ELF-1 (cell line): ENCODE measurements around the gene SYT12.
A peak's percentile ranks its signal among the peaks of the same experiment; 100 is the strongest.

Experiments used
- DNase-seq: peaks from one replicate; pipeline ENCODE4 v3.0.0-alpha.2; 2016; ENCODE audit warnings: low read depth, low spot score

SYT12 gene

DNA sequence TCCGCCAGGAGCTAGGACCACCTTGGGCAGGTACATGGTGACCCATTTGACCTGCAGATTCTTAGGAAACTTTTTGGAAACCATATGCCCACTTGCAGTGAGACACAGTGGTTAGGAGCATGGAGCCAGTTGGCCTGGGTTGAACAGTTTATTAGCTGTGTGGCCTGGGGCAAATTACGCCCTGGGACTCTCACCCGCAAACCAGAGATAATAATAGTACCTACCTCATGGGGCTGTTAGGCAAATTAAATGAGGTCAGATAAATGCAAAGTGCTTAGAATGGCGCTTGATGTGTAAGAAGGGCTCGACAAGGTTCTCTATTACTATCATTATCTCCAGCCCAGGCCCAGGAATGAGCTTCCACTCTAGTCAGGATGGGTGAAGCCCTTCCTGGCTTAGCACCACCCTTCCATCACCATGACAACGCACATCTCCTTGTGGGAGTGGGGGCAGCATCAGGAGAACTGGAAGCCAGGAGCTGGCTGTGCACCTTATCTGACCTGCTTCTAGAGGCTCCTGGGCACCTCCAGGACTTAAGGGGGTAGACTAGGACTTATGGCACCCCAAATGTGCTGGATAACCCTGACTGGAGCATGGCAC lies 5.1 kb downstream of the SYT12 start:
- peak; percentile 59 for DNase-seq

DNA sequence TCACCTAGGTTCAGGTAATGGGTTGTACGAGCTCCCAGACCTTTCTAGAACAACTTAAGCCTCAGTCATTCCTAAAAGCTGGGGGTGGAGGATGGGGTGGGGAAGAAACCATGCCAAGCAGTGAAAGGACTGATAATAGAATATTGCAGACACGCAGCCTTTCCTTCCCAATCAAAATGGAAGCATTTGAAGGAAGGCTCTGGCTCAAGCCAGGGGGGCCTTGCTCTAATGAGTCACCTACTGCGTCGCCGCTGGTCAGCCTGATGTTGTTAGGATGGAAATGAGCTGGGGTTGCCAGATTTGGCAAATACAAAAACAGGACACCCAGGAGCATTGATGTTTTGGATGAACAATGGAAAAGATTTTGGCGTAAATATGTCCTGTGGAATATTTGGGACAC lies 6.2 kb downstream of the SYT12 start:
- no peak for DNase-seq

DNA sequence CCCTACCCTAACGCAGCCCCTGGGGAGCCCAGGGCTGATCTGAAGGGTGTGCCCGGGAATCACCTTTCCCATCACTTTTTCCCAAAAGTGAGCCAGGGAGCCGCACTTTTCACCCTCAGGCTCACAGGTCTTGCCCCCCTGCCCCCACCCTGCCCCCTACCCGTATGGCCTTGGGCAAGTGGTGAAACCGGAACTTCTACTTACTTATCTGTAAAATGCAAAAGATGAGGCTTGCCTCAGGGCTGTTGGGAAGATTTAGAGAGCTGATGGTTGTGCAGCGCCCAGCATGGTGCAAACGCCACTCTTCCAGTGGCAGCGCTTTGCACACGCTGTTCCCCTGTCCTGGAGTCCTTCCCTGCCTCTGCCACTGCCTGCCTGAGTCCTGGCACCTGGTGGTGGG lies 8.0 kb downstream of the SYT12 start:
- DNase-seq = peak; percentile 88

DNA sequence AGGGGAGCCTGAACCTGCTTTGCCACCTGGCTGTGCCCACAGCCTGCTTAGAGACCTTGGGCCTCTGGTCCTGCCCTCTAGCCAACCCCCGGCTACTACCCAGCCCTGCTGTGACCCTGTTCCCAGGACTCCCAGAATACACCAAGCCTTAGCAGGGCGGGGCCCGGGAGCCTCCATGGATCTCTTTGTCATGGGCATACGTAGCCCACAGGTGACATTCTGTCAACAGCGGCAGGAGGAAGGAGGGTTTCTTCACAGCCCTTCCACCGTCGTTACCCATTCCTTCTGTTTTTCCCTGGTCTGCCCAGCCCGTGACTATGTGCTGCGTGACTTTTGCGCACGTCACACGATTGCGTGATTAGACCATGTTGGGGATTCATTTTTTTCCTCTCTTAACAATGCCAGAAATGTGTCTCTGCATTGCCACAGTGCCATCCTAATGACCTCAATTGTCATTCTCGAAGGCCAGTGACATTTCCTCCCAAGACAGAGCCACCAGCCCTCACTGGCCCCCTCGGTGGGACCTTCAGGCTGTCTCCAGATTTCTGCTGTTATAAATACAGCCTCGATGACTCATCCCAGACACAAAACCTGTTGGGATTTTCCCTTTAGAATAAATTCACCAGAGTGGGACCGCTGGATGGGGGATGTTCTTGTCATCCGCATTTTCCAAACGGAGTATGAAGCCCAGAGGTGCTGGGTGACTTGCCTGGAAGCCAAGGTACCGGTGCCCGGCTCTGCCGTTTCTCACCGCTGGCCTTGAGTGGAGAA lies 9.0 kb downstream of the SYT12 start:
- peak; percentile 77 for DNase-seq

DNA sequence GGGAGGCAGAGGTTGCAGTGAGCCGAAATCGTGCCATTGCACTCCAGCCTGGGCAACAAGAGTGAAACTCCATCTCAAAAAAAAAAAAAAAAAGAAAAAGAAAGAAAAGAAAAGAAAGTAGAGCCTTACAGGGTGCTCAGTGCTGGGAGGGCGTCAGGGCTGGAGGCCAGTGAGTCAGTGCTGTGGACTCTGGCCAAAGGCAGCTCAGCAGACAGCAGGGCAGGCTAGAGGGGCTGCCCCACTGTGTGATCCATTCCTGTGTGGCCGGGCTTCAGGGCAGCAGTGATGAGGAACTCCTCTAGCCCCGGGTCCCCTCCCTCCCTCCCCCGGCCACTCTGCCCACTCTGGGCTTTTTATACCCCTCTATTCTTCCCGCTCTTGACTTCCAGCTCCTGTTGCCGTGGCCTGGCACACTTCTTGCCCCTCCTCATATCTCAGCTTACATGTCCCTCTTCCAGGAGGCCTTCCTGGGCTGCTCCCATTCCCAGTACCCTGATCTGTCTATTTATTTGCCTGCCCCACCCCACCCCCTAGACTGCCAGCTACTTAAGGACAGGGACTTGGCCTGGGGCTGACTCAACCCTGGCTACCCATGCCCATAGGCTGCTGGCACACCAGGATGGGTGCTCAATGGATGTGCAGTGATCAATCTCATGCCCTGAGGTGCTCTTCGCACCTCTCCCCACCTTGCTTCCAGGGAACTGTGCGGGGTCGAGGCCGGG lies 10.1 kb downstream of the SYT12 start:
- DNase-seq = no peak

DNA sequence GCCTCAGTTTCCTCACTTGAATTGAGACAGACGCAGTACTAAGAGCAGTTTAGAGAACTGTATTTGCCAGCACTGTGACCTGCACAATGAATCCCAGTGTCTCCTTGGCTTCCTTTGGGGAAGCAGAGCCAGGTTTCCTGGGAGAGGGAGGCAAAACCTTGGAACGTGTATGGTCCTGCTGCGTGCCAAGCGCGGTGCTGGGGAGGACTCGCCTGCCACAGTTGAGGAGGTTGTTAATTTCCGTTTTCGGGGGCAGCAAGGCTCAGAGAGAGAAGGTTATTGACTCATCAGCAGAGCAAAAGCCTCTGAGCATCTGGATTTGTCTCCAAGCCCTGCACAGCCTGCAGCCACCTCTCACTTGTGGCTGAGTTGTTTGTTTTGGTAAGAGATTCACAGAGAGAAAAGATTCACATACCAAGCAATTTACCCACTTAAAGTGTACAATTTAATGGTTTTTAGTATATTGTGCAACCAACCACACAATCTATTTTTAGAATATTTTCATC lies 10.8 kb downstream of the SYT12 start:
- no peak for DNase-seq

DNA sequence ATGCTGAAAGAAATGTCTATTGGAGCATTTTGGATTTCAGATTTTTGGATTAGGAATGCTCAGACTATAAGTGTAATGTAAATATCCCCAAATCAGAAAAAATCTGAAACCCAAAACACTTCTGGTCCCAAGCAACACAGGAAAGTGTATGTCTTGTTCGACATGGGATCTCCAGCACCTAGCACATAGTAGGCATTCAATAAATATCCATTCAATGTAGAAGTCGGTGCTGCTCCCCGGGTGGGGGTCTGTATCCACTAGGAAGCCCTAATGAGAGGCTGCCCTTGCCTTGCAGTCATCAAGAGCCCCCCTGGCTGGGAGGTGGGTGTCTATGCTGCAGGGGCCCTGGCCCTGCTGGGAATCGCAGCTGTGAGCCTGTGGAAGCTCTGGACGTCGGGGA lies 11.4 kb downstream of the SYT12 start:
- DNase-seq = no peak

DNA sequence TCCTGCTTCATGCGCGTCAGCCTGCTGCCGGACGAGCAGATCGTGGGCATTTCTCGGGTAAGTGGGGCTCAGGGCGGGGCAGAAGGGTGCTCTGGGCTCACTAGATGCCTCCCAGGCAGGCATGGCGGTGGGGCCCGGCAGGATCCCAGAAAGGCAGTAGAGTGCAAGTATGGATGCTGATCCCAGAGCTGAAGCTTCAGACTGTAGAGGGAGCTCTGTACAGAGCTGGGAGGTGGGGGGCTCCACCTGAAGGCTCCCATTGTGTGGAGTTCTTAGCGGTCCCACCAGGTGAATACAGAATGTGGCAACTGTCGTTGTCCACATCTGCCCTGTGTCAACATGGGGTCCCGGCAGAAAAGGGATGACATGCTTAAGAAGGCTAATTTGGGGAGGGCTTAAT lies 17.2 kb downstream of the SYT12 start:
- no peak for DNase-seq

DNA sequence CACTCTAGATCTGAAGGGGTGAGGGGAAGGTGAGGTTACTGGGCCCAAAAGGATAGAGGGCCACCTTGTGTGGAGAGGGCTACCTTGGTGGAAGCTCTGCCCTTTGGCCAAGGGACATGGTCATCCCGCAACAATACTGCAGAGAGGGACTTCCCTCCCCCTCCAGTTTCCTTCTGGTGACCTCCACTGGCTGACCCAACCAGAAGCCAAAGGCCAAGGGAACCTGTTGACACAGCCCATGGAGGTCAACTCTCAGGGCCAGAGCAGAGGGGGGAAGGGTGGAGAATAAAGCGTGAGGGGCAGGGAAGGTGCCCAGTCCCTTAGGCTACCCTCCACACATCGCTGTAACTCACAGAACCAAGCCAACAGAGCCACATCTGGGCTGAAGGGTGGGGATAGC lies 18.7 kb downstream of the SYT12 start:
- no peak for DNase-seq

DNA sequence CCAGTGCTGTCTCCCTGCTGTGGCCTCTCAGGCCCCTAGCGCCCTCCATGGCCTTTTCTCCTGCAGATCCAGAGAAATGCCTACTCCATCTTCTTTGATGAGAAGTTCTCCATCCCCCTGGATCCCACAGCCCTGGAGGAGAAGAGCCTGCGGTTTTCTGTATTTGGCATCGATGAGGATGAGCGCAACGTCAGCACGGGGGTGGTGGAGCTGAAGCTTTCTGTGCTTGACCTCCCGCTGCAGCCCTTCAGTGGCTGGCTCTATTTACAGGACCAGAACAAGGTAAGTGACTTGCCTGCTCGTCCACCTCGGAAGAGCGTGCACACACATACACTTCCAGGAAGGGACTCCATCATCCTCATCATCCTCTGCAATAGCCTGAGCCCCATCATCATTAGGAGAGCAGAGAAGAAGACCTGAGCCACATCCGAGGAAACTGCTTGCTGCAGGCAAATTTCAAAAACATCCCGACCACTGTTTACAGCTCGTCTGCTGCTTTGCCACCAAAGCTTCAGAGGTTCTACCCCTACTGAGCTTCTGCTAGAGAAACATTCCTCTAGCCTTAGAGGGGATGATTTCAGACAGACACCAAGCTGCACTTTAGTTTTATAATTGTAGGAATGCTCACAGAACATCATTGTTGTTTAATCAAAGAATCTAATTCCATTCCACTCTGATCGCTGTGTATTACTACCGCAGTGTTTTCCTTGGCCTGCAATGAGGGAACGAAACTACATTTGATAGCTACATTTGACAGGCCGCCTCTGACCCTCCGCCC lies 20.8 kb downstream of the SYT12 start:
- no peak for DNase-seq

DNA sequence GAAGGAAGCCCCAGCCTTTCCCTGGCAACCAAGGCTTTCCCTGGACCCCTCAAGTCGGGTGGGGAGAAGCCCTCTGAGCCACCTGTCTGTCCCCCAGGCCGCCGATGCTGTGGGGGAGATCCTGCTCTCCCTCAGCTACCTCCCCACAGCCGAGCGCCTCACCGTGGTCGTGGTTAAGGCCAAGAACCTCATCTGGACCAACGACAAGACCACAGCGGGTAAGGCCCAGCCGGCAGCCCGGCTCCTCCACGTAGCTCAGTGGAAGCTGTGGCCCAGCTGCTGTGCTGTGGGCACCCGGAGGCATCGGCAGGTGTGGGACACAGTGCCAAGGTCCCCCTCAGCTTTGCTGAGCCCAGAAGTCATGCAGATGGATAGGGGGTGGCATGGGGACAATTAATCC lies 21.6 kb downstream of the SYT12 start:
- no peak for DNase-seq

DNA sequence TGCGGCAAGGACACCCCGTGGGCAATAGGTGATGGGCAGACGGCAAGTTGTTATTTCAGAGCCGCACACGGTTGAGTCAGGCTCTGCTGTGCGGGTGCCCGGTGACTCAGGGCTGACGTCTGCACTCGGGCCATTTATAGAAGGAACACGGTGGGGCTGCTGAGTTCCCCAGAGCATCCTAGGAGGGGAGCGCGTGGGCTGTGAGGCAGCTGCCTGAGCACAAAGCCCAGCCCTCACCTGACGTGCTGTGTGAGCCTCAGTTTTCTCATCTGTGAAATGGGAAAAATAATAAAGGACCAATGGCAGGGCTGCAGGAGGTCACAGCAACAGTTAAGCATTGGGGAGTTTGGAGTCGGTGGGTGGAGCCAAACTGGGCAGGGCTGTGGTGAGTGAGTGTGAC lies 22.4 kb downstream of the SYT12 start:
- DNase-seq = no peak

DNA sequence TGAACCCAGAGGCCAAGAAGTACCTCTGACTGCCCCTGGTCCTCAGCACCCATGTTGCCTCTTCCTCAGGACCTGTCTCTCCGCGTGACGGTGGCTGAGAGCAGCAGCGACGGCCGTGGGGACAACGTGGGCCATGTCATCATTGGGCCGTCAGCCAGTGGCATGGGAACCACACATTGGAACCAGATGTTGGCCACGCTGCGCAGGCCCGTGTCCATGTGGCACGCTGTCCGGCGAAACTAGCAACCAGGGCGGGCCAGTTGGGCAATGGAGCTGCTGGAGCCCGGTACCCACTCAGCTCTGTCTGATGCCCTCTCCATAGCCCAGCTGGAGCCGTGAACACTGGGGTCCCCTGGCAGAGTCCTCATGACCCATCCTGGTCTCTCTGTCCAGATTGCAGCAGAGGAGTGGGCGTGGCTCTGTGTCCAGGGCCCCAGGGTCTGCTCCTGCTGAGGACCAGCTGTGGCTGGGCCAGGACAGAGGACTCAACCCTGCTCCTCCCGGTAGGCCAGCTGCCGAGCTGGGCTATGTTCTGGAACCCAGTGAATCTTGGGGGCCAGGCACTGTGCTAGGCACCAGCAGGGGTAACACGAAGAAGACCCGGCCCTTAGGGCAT lies 25.7 kb downstream of the SYT12 start:
- DNase-seq = no peak

DNA sequence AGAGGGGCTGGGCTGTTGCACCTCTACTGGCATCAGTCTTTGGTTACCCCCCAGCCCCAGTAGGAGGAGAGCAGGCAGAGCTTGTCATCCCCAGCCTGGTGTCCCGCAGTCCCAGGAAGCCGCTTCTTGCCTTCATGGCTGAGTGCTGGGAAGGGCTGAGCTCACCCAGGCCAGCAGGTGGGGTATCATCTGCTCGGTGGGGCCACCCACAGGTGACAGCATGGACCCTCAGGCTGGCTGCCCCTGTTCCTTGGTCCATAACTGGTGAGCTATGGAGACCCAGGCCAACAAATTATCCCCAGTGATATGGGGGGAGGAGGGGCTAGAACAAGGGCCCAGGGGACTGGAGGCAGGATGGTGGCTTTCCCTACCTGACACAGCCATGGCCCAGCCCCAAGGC lies 27.2 kb downstream of the SYT12 start:
- no peak for DNase-seq

DNA sequence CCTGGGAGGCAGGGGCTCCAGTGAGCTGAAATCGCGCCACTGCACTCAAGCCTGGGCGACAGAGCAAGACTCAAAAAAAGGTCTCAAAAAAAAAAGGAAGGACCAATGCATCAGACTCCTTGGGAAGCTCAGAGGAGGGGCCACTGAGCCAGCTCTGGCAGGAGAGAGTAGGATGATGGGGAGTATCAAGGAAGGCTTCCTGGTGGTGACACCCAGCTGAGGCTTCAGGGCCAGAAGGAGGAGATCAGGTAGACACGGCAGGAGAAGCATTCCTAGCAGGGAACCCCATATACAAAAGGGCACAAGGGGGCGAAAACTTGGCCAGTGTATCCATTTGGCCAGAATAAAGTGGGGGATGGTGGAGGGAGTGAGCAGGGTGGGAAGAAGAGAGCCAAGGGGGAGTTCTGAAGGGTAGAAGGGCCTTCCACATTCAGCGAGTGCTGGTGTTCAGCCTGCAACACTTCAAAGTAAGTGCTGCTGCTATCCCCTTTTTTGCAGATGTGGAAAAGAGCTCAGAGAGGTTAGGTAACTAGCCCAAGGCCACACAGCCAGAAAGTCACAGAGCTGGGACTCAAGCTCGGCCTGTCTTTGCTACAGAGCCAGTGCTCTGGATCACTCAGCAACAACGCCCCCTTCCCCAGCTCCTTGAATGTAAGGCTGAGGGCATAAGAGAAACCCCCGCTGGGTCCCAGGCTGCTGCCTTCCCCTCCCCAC lies 28.4 kb downstream of the SYT12 start:
- DNase-seq = no peak

DNA sequence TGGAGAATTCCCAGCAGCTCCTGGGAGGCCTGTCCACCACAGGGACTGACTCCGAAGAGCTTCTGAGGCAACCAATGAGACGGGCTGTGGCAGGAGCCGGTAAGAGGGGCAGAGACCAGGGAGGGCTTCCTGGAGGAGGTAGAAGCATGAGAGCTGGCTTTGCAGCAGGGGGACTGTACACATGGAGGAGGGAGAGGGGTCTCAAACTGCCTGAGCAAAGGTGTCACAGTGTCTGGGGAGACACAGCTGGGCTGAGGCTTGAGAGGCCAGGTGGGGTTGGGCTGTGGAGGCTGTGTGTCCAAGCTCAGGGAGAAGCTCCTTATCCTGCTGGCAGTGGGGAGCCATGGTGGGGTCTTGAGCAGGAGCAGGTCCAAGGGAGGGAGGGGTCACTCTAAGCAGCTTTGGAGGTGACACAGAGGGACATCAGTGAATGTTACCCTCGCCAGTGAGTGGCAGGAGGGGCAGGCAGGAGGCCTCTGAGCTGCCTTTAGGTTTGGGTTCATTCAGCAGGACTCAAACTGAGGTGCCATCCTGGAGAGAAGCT lies 29.1 kb downstream of the SYT12 start:
- no peak for DNase-seq

DNA sequence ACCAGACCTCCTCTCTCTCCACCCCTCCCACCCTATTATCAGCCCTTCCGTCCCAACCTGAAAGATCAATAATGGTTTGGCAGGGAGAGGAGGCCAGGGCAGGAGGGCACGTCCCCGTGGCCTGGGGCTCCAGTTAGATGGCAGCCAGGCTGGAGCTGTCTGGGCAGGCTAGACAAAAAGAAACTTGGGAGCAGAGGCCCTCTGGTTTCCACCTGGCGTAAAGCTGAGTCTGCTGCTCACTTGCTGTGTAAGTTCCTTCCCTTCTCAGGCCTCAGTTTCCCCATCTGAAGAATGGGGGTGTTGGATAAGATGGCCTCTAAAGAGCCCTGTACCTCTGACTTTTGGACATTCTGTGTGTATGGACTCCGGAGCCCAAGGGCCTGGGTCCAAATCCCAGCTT lies 30.0 kb downstream of the SYT12 start:
- no peak for DNase-seq

DNA sequence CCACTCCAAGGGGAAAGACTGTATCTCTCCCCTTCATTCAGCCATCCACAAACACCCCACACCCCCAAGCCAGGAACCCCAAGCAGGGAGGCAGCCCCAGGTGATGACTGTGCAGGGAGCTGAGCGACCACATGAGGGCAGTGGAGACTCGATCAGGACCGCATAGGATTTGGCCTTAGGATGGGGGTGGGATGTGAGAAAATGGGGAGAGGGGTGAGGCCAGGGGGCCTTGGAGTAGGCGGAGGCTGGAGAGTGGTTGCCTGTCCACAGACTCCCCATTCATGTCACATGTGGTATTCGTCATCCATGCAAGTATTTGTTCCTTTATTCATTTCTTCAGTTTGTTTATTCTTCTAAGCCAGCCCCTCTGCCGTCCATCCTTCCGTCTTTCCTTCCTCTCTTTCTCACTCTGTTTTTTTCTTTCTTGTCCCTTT lies 31.0 kb downstream of the SYT12 start:
- DNase-seq = peak; percentile 50

DNA sequence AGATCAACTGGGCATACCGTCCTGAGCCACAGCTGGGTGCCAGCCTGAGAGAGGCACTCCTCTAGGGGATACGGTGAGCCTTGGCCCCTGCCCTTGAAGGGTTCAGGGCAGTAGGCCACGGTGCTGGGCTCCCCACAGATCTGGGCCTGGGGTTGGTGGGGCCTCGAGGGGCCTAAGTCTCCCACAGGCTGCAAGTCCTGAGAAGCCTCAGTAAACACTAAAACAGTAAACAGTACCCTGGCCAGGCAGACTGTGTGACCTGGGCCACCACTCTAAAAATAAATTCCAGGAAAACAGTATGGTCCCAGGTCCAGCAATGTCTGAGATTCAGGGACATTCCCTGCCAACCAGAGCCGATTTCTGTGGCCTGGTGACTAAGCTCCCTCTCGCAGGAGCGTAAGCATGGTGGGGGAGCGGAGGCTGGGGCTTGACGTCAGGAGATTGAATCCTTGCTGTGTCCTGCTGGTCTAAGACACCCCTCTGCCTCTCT lies 31.5 kb downstream of the SYT12 start:
- DNase-seq = no peak

DNA sequence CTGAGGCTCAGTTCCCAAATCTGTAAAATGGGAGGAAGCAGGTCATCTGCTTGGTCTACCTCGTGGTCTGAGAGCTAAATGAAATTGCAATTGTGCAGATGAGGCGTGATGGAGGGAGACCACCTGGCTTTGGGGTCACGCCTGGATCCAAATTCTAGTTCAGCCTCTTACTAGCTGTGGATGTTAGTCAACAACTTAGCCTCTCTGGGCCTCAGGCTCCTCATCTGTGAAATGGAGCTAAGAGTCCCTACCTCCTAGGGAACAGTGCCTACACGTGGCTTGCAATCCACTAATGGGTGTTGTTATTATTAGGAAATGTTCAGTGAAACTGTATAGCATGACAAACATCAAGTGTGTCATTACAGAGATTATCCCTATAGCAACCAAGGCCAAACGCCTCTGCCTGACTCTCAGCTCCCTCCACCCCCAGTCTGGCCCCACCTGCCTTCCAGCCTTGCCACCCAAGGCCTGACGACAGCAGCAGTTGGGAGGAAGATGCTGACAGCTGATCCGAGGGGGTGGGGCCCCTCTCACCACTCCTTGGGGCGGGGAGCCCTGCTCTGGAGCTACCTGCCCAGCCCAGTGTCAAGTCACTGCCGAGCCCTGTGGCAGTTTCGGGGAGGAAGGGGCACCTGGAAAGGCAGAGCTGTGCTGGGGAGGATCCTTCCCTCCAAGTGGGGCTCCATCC lies 32.0 kb downstream of the SYT12 start:
- DNase-seq = no peak
